WTC11 (cell line): Measurements from ENCODE around the gene BOK. TPM values are rescaled to one million over a fixed set of nuclear protein-coding genes. Genes with fewer than 3 reads are reported as not detected.
A peak's percentile ranks its signal among the peaks of the same experiment; 100 is the strongest.

Source experiments
- ATAC-seq: fragments of 200-7000 bp; cut with Tn5 transposase; 2 replicates; pipeline ENCODE4 v1.10.0; 2021; ENCODE audit warnings: mild to moderate bottlenecking, moderate library complexity
- CTCF ChIA-PET: fragments of 300-600 bp; sonication (Branson Sonifier 250); formaldehyde crosslinking; loops from one replicate; lab custom pipeline; 2021; ENCODE audit warnings: antibody characterized with exemption; lab: Charles Lee
- POLR2A ChIA-PET: fragments of 350-600 bp; sonication (Branson Sonifier 250); formaldehyde crosslinking; loops from one replicate; lab custom pipeline; 2021; ENCODE audit warnings: antibody characterized with exemption; lab: Charles Lee
- DNase-seq: peaks from one replicate; pipeline ENCODE4 v3.0.0; 2021; ENCODE audit warnings: low spot score
- H3K27ac Mint-ChIP-seq: 2 replicates; pipeline ENCODE4 v1.8.0; 2021; ENCODE audit warnings: mixed read lengths
- H3K27me3 Mint-ChIP-seq: 2 replicates; pipeline ENCODE4 v1.8.0; 2021; ENCODE audit warnings: low read depth, mild to moderate bottlenecking, moderate library complexity, mixed read lengths
- H3K36me3 Mint-ChIP-seq: 2 replicates; pipeline ENCODE4 v1.8.0; 2021; ENCODE audit warnings: mixed read lengths
- H3K4me1 Mint-ChIP-seq: 2 replicates; pipeline ENCODE4 v1.8.0; 2022; ENCODE audit warnings: mixed read lengths
- H3K4me3 Mint-ChIP-seq: 2 replicates; pipeline ENCODE4 v1.8.0; 2021; ENCODE audit warnings: mild to moderate bottlenecking, moderate library complexity, mixed read lengths
- H3K9me3 Mint-ChIP-seq: 2 replicates; pipeline ENCODE4 v1.8.0; 2021; ENCODE audit warnings: mixed read lengths
- AR ChIP-seq: fragments of 250-450 bp; sonication (Bioruptor Pico); IDR thresholded peaks from 2 replicates; pipeline ENCODE4 v1.9.0; 2021; ENCODE audit warnings: mild to moderate bottlenecking
- ATF1 ChIP-seq: sonication (generic); formaldehyde crosslinking; IDR thresholded peaks from 2 replicates; pipeline ENCODE4 v1.8.1; 2023; ENCODE audit warnings: mild to moderate bottlenecking, moderate library complexity, missing genetic modification reagents
- ATF3 ChIP-seq: sonication (generic); formaldehyde crosslinking; conservative IDR thresholded peaks from 2 replicates; pipeline ENCODE4 v1.8.1; 2022; ENCODE audit warnings: mild to moderate bottlenecking, missing genetic modification reagents
- ATF6 ChIP-seq: sonication (generic); formaldehyde crosslinking; IDR thresholded peaks from 2 replicates; pipeline ENCODE4 v1.8.1; 2023; ENCODE audit warnings: mild to moderate bottlenecking, missing genetic modification reagents
- ETV6 ChIP-seq: sonication (generic); formaldehyde crosslinking; IDR thresholded peaks from 2 replicates; pipeline ENCODE4 v1.8.1; 2022; ENCODE audit warnings: mild to moderate bottlenecking, missing genetic modification reagents
- FOXK1 ChIP-seq: sonication (generic); formaldehyde crosslinking; IDR thresholded peaks from 2 replicates; pipeline ENCODE4 v1.8.0; 2022; ENCODE audit warnings: mild to moderate bottlenecking, moderate library complexity, missing genetic modification reagents
- KAT7 ChIP-seq: sonication (generic); formaldehyde crosslinking; IDR thresholded peaks from 2 replicates; pipeline ENCODE4 v1.8.1; 2023; ENCODE audit warnings: missing genetic modification reagents, mild to moderate bottlenecking, borderline replicate concordance
- MYBL2 ChIP-seq: sonication (generic); formaldehyde crosslinking; IDR thresholded peaks from 2 replicates; pipeline ENCODE4 v1.8.1; 2023; ENCODE audit warnings: mild to moderate bottlenecking, moderate library complexity, missing genetic modification reagents
- SP1 ChIP-seq: sonication (generic); formaldehyde crosslinking; conservative IDR thresholded peaks from 2 replicates; pipeline ENCODE4 v1.8.1; 2022; ENCODE audit warnings: missing genetic modification reagents
- STAT6 ChIP-seq: sonication (generic); formaldehyde crosslinking; conservative IDR thresholded peaks from 2 replicates; pipeline ENCODE4 v1.8.1; 2023; ENCODE audit warnings: mild to moderate bottlenecking, low read depth, missing genetic modification reagents, moderate library complexity
- TP53 ChIP-seq: sonication (generic); formaldehyde crosslinking; IDR thresholded peaks from 2 replicates; pipeline ENCODE4 v1.8.1; 2023; ENCODE audit warnings: mild to moderate bottlenecking, missing genetic modification reagents
- USF1 ChIP-seq: sonication (generic); formaldehyde crosslinking; IDR thresholded peaks from 2 replicates; pipeline ENCODE4 v1.8.0; 2022; ENCODE audit warnings: mild to moderate bottlenecking, missing genetic modification reagents
- ZNF232 ChIP-seq: sonication (generic); formaldehyde crosslinking; IDR thresholded peaks from 2 replicates; pipeline ENCODE4 v1.8.0; 2022; ENCODE audit warnings: mild to moderate bottlenecking, missing genetic modification reagents
- ZNF263 ChIP-seq: sonication (generic); formaldehyde crosslinking; IDR thresholded peaks from 2 replicates; pipeline ENCODE4 v1.8.1; 2022; ENCODE audit warnings: low read depth, mild to moderate bottlenecking, moderate library complexity, missing genetic modification reagents
- ZNF532 ChIP-seq: fragments of 250-450 bp; sonication (Bioruptor Pico); IDR thresholded peaks from 2 replicates; pipeline ENCODE4 v1.9.0; 2021; ENCODE audit warnings: mild to moderate bottlenecking, borderline replicate concordance
- total RNA-seq: library from RNA; stranded (reverse); gene quantifications from 3 replicates; pipeline ENCODE4 v1.2.3, GENCODE V29; 2021
- TF ChIP-seq, protein P1 (sequence below): sonication (generic); formaldehyde crosslinking; IDR thresholded peaks from 2 replicates; pipeline ENCODE4 v1.8.0; 2022; ENCODE audit warnings: mild to moderate bottlenecking, missing genetic modification reagents
- TF ChIP-seq, protein P2 (sequence below): sonication (generic); formaldehyde crosslinking; IDR thresholded peaks from 2 replicates; pipeline ENCODE4 v1.8.0; 2023; ENCODE audit warnings: missing genetic modification reagents
- TF ChIP-seq, protein P3 (sequence below): sonication (generic); formaldehyde crosslinking; IDR thresholded peaks from 2 replicates; pipeline ENCODE4 v1.8.1; 2023; ENCODE audit warnings: mild to moderate bottlenecking, missing genetic modification reagents

Gene BOK
- total RNA-seq, 1 experiment from 2014 or later, result 39.4 TPM

- no peak for TF ChIP-seq ATF6
- TF ChIP-seq, all 79 proteins: peak for 0
Measured at GRCh38 chr2:241540401-241540770, 18.2 kb upstream of the BOK start (continued).

DNA sequence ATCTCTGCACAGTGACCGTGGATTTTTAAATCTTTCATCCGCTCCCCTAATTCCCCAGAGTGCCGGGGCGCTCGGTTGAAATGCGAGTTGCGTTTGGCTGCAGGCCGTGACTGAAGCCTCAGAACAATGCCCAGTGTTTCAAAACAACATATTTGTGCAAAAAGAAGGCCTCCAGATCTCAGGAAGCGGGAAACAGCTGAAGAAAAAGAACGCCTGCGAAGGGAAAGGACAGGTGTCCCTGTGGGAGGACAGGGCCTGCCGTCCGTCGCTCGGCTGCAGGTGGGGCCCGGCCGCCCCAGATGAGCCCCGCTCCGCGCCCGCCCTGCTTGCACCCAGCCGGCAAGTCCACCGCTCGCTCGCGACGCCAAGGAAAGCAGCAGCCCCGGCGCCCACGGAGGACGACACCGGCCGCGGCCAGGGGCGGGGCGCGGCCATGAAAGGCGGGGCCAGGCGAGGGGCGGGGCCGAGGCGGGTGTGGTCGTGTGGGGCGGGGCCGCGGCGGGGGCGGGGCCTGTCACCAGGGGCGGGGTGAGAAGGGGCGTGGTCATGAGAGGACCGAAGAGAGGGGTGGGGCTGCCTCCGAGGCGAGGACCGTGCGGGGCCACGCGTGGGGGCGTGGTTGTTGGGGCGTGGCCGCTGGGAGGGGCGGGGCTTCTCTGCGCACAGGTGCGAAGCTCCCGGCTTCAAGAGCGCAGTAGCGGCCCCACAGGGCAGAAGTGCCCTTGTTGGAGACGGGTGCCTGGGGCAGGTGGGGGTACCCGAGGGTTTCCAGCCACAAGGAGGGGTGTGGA, 17.6 kb upstream of the BOK start:
- Mint-ChIP-seq H3K4me1 (peaks cover 4% of the 10 kb centered on the region), H3K36me3 (no peaks in the 10 kb centered on the region), H3K9me3 (no peaks in the 10 kb centered on the region), H3K27ac (no peak overlapping the region), H3K4me3 (peak overlapping the region; percentile 81), H3K27me3 (peaks cover 42% of the 10 kb centered on the region)
- ChIA-PET CTCF (interaction anchor here (0.6 to 1.3 kb wide), 3 partner anchors 14 to 55 kb away, joined by 3 to 5 read pairs (median 3); no protein-coding TSS in a partner anchor), POLR2A (interaction anchor here (1.0 kb wide), 1 partner anchor 108 kb away, joined by 3 read pairs; no protein-coding TSS in a partner anchor)
- DNase-seq, result peak; percentile 93
- peak; percentile 88 for ATAC-seq
- TF ChIP-seq FOXK1 (CRISPR knock-in tag) (no peak), KAT7 (no peak), ZNF532 (CRISPR knock-in tag) (no peak), MYBL2 (CRISPR knock-in tag) (peak; percentile 64; the same call in 1 of the 2 replicates), ETV6 (CRISPR knock-in tag) (0 out of 2 replicates have a peak, but pooled peaks have one; percentile 77), ATF1 (CRISPR knock-in tag) (no peak), USF1 (peak; percentile 27; the same call in 1 of the 2 replicates), TP53 (CRISPR knock-in tag) (peak; percentile 86; the same call in 1 of the 2 replicates), ZNF263 (CRISPR knock-in tag) (no peak), AR (CRISPR knock-in tag) (no peak), ZNF232 (0 out of 2 replicates have a peak, but pooled peaks have one; percentile 33), SP1 (CRISPR knock-in tag) (peak; percentile 90), STAT6 (CRISPR knock-in tag) (0 out of 2 replicates have a peak, but pooled peaks have one; percentile 61), ATF3 (no peak)
- TF ChIP-seq, protein P1, sequence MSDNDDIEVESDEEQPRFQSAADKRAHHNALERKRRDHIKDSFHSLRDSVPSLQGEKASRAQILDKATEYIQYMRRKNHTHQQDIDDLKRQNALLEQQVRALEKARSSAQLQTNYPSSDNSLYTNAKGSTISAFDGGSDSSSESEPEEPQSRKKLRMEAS (CRISPR knock-in tag), result peak; percentile 89
- TF ChIP-seq, protein P2, sequence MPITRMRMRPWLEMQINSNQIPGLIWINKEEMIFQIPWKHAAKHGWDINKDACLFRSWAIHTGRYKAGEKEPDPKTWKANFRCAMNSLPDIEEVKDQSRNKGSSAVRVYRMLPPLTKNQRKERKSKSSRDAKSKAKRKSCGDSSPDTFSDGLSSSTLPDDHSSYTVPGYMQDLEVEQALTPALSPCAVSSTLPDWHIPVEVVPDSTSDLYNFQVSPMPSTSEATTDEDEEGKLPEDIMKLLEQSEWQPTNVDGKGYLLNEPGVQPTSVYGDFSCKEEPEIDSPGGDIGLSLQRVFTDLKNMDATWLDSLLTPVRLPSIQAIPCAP (CRISPR knock-in tag), result no peak
- TF ChIP-seq, protein P3, sequence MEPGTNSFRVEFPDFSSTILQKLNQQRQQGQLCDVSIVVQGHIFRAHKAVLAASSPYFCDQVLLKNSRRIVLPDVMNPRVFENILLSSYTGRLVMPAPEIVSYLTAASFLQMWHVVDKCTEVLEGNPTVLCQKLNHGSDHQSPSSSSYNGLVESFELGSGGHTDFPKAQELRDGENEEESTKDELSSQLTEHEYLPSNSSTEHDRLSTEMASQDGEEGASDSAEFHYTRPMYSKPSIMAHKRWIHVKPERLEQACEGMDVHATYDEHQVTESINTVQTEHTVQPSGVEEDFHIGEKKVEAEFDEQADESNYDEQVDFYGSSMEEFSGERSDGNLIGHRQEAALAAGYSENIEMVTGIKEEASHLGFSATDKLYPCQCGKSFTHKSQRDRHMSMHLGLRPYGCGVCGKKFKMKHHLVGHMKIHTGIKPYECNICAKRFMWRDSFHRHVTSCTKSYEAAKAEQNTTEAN (CRISPR knock-in tag), result peak; percentile 68; the same call in 1 of the 2 replicates
